CD4-positive, alpha-beta T cell (primary cell): ENCODE data around the gene GPR137. TPM values are rescaled to one million over a fixed set of nuclear protein-coding genes. Genes with fewer than 3 reads are reported as not detected.

Experiments
- ATAC-seq: fragments of 200-7000 bp; cut with Tn5 transposase; one replicate; pipeline ENCODE4 v1.10.0; 2022; ENCODE audit warnings: mild to moderate bottlenecking; ENCODE audit not compliant: poor library complexity
- CTCF ChIA-PET: fragments of 350-600 bp; sonication (Branson Sonifier 250); formaldehyde crosslinking; loops from one replicate; lab custom pipeline; 2021; ENCODE audit warnings: antibody characterized with exemption, inconsistent platforms; lab: Charles Lee
- POLR2A ChIA-PET: fragments of 350-600 bp; sonication (Branson Sonifier 250); formaldehyde crosslinking; loops from one replicate; lab custom pipeline; 2021; ENCODE audit warnings: antibody characterized with exemption, inconsistent platforms; lab: Charles Lee
- DNase-seq, 14 experiments: peaks; one replicate each; pipeline ENCODE4 v3.0.0-alpha.2; 2013 to 2020; ENCODE audit warnings: mixed read lengths in 2 of 14
- H3K27ac ChIP-seq, 2 donors: one replicate each; pipeline versions ENCODE4 v1.5.1 to v1.7.0; 2013; ENCODE audit warnings: low read length in 2 of 2, low read depth in 1 of 2, mild to moderate bottlenecking in 1 of 2
- H3K27me3 ChIP-seq, 2 experiments: 1 replicate in 1 of 2; 2 replicates in 1 of 2; pipeline versions ENCODE4 v1.6.1 to v1.7.0; 2013; ENCODE audit warnings: low read length in 2 of 2, control low read depth in 1 of 2, mild to moderate bottlenecking in 1 of 2, moderate library complexity in 1 of 2; ENCODE audit not compliant: insufficient read depth in 2 of 2, control insufficient read depth in 1 of 2
- H3K36me3 ChIP-seq: one replicate; pipeline ENCODE4 v1.6.1; 2013; ENCODE audit warnings: low read length, control low read depth; ENCODE audit not compliant: insufficient read depth
- H3K4me1 ChIP-seq: one replicate; pipeline ENCODE4 v1.6.1; 2013; ENCODE audit warnings: low read length, control low read depth; ENCODE audit not compliant: insufficient read depth
- H3K4me3 ChIP-seq: one replicate; pipeline ENCODE4 v1.5.1; 2013; ENCODE audit warnings: mild to moderate bottlenecking, low read length, moderate library complexity
- H3K9me3 ChIP-seq, 2 experiments: 1 replicate in 1 of 2; 2 replicates in 1 of 2; pipeline versions ENCODE4 v1.6.1 to v1.7.0; 2013; ENCODE audit warnings: low read length in 2 of 2, mild to moderate bottlenecking in 2 of 2, control low read depth in 1 of 2, moderate library complexity in 1 of 2; ENCODE audit not compliant: control insufficient read depth in 1 of 2, insufficient read depth in 1 of 2
- H3K27ac Mint-ChIP-seq: one replicate; pipeline ENCODE4 v1.8.0; 2020; ENCODE audit warnings: mixed read lengths
- H3K27me3 Mint-ChIP-seq: one replicate; pipeline ENCODE4 v1.8.0; 2021; ENCODE audit warnings: mixed read lengths
- H3K36me3 Mint-ChIP-seq: one replicate; pipeline ENCODE4 v1.8.0; 2021; ENCODE audit warnings: low read depth, mixed read lengths
- H3K4me1 Mint-ChIP-seq: one replicate; pipeline ENCODE4 v1.8.0; 2021; ENCODE audit warnings: low read depth, mixed read lengths
- H3K4me3 Mint-ChIP-seq: one replicate; pipeline ENCODE4 v1.8.0; 2020; ENCODE audit warnings: mild to moderate bottlenecking, mixed read lengths
- H3K9me3 Mint-ChIP-seq: one replicate; pipeline ENCODE4 v1.8.0; 2020; ENCODE audit warnings: mixed read lengths
- CTCF ChIP-seq: fragments of 200-600 bp; IDR thresholded peaks from one replicate; pipeline ENCODE4 v1.8.0; 2022; ENCODE audit warnings: antibody characterized with exemption, mild to moderate bottlenecking
- intact Hi-C, 2 experiments: fragments of 100-400 bp; cut with DNase I in 1 of 2; cut with micrococcal nuclease in 1 of 2; formaldehyde crosslinking; loops; one replicate each; pipeline versions ENCODE4 v1.15.1 to v1.9.0; 2023 to 2025; cut with DNase I, micrococcal nuclease
- total RNA-seq, 174 experiments: library from RNA in 2 of 174; stranded (reverse) in 2 of 174; gene quantifications; one replicate each; pipeline ENCODE4 v1.2.3 and lab custom pipeline; 2021 to 2026

The GPR137 gene
- total RNA-seq, 2 experiments from 2014 or later, result 13.8 to 16.6 TPM

- H3K4me1 ChIP-seq, result peaks cover 44% of the 10 kb centered on the region
- peak within 1 kb of the TSS; percentile 92 for H3K4me3 Mint-ChIP-seq
- peak within 1 kb of the TSS; percentile 78 for H3K4me3 ChIP-seq
- no peak within 1 kb of the TSS for H3K27ac ChIP-seq
- H3K27me3 ChIP-seq, result no peaks in the 10 kb centered on the region
- H3K36me3 Mint-ChIP-seq, result no peaks in the 10 kb centered on the region
- H3K9me3 ChIP-seq, result no peaks in the 10 kb centered on the region
- TF ChIP-seq CTCF, result peak; percentile 64
- no peaks in the 10 kb centered on the region for H3K27me3 Mint-ChIP-seq
- ChIA-PET POLR2A (interaction anchor here (0.8 to 4.5 kb wide), 8 partner anchors 10 to 45 kb away, joined by 3 to 35 read pairs (median 5); partner anchors contain the start of genes BAD, FERMT3, FKBP2 and NUDT22), CTCF (interaction anchor here (0.9 to 4.7 kb wide), 14 partner anchors 8 to 67 kb away, joined by 3 to 56 read pairs (median 5); partner anchors contain the start of genes CATSPERZ, ESRRA, FERMT3 and FKBP2)
- ATAC-seq, result peak; percentile 72
- no peaks in the 10 kb centered on the region for H3K36me3 ChIP-seq
- no peak within 1 kb of the TSS for H3K27ac Mint-ChIP-seq
- DNase-seq, result peak in 13 of 14 experiments; percentile 39 to 82 (median 60)
- intact Hi-C loops, result loop anchor here (1.0 to 10.0 kb wide), 6 partner anchors 18 to 404 kb away; partner anchors contain the start of genes ESRRA (in 1 of the 2) and STIP1 (in 1 of the 2)
- H3K9me3 Mint-ChIP-seq, result no peaks in the 10 kb centered on the region
- H3K4me1 Mint-ChIP-seq, result peaks cover 25% of the 10 kb centered on the region
Observed at GRCh38 chr11:64251016-64251752, 34.5 kb upstream of the GPR137 start, which contains the start of gene PLCB3. PLCB3 (plus strand) TSS chr11:64251530; CDS start chr11:64251650, 120 bp downstream.

- ChIA-PET CTCF (interaction anchor here (0.9 to 4.7 kb wide), 14 partner anchors 9 to 66 kb away, joined by 3 to 56 read pairs (median 5); partner anchors contain the start of genes CATSPERZ, ESRRA, FERMT3 and FKBP2), POLR2A (interaction anchor here (0.7 to 4.5 kb wide), 7 partner anchors 11 to 493 kb away, joined by 3 to 35 read pairs (median 6); partner anchors contain the start of genes FERMT3, FKBP2, NUDT22 and TRPT1)
- TF ChIP-seq CTCF, result no peak
- Histone ChIP-seq H3K4me1 (peaks cover 43% of the 10 kb centered on the region), H3K36me3 (peaks cover 3% of the 10 kb centered on the region), H3K27ac (no peak overlapping the region), H3K4me3 (peak overlapping the region; percentile 78), H3K9me3 (no peaks in the 10 kb centered on the region), H3K27me3 (no peaks in the 10 kb centered on the region)
- Mint-ChIP-seq H3K27ac (no peak overlapping the region), H3K4me3 (peak overlapping the region; percentile 92), H3K36me3 (no peaks in the 10 kb centered on the region), H3K4me1 (peaks cover 25% of the 10 kb centered on the region), H3K9me3 (no peaks in the 10 kb centered on the region), H3K27me3 (no peaks in the 10 kb centered on the region)
- peak; percentile 7 for ATAC-seq
- DNase-seq, result no peak
- intact Hi-C loops, result loop anchor here (1.0 to 10.0 kb wide), 6 partner anchors 18 to 403 kb away; partner anchors contain the start of genes ESRRA (in 1 of the 2) and STIP1 (in 1 of the 2)
Observed at GRCh38 chr11:64251753-64252002, 34.0 kb upstream of the GPR137 start.

GRCh38 chr11:64252003-64252872, 33.4 kb upstream of the GPR137 start:
- H3K36me3 ChIP-seq, result peaks cover 4% of the 10 kb centered on the region
- Mint-ChIP-seq H3K4me3 (peak overlapping the region; percentile 92), H3K27ac (no peak overlapping the region), H3K4me1 (peaks cover 20% of the 10 kb centered on the region), H3K27me3 (no peaks in the 10 kb centered on the region), H3K9me3 (no peaks in the 10 kb centered on the region), H3K36me3 (no peaks in the 10 kb centered on the region)
- no peak for TF ChIP-seq CTCF
- no peaks in the 10 kb centered on the region for H3K9me3 ChIP-seq
- H3K4me1 ChIP-seq, result peaks cover 38% of the 10 kb centered on the region
- POLR2A ChIA-PET, result interaction anchor here (0.7 to 4.5 kb wide), 7 partner anchors 11 to 493 kb away, joined by 3 to 35 read pairs (median 6); partner anchors contain the start of genes FERMT3, FKBP2, NUDT22 and TRPT1
- DNase-seq (peak in 2 of 14 experiments; percentile 40 to 49), ATAC-seq (no peak)
- H3K27me3 ChIP-seq, result no peaks in the 10 kb centered on the region
- no peak overlapping the region for H3K27ac ChIP-seq
- CTCF ChIA-PET, result interaction anchor here (0.9 to 4.7 kb wide), 14 partner anchors 9 to 66 kb away, joined by 3 to 56 read pairs (median 5); partner anchors contain the start of genes CATSPERZ, ESRRA, FERMT3 and FKBP2
- H3K4me3 ChIP-seq, result peak overlapping the region; percentile 78
- intact Hi-C loops, result loop anchor here (1.0 to 10.0 kb wide), 3 partner anchors 17 to 403 kb away; partner anchors contain the start of gene STIP1 (in 1 of the 2)
